GM21529 (cell line): ENCODE measurements around the gene ZBP1.

ENCODE experiments used
- ATAC-seq: cut with Tn5 transposase; IDR thresholded peaks from one replicate; pipeline ENCODE4 v1.9.1; 2021; ENCODE audit not compliant: unreplicated experiment

The ZBP1 gene

GRCh38 chr20:57560554-57561355 lies 59.5 kb downstream of the ZBP1 start, which contains the start of gene PCK1:
Gene PCK1 (plus strand): TSS chr20:57561110. CDS start chr20:57561412, 302 bp downstream.
- no peak for ATAC-seq

GRCh38 chr20:57559658-57560553 lies 60.3 kb downstream of the ZBP1 start:
- ATAC-seq: no peak

- ATAC-seq: no peak
Observed at GRCh38 chr20:57559289-57559634, 61.0 kb downstream of the ZBP1 start.

- ATAC-seq: no peak
Observed at GRCh38 chr20:57558614-57559288, 61.5 kb downstream of the ZBP1 start.

- ATAC-seq: no peak
Observed at GRCh38 chr20:57557926-57558613, 62.2 kb downstream of the ZBP1 start.

- no peak for ATAC-seq
Observed at GRCh38 chr20:57556980-57557274, 63.3 kb downstream of the ZBP1 start.

- ATAC-seq: no peak
Observed at GRCh38 chr20:57555457-57556184, 64.6 kb downstream of the ZBP1 start.
